Neural cell (in vitro differentiated cells): ENCODE measurements around the gene YIPF4.
"Not testable (repeated sequence)": the region's sequence is repeated elsewhere in the genome, so short reads cannot be mapped to it uniquely, and the experiment has no call there.

ENCODE experiments used
- EZH2 ChIP-seq: fragments of 200-600, 300-800 bp; shearing (Covaris generic), sonication (generic); IDR thresholded peaks from 2 replicates; pipeline ENCODE4 v1.6.1; 2014; ENCODE audit warnings: antibody characterized with exemption, low read length, borderline replicate concordance, mild to moderate bottlenecking; ENCODE audit not compliant: insufficient read depth, poor library complexity, severe bottlenecking
- SMC3 ChIP-seq: fragments of 450-650 bp; conservative IDR thresholded peaks from 2 replicates; pipeline ENCODE4 v1.6.1; 2014; ENCODE audit warnings: antibody characterized with exemption, mild to moderate bottlenecking, moderate library complexity; ENCODE audit not compliant: poor library complexity
- TF ChIP-seq, protein P1 (sequence below): fragments of 450-650 bp; IDR thresholded peaks from 2 replicates; pipeline ENCODE4 v1.5.1; 2014; ENCODE audit warnings: antibody characterized with exemption, mild to moderate bottlenecking, moderate library complexity; ENCODE audit not compliant: poor library complexity, severe bottlenecking

DNA sequence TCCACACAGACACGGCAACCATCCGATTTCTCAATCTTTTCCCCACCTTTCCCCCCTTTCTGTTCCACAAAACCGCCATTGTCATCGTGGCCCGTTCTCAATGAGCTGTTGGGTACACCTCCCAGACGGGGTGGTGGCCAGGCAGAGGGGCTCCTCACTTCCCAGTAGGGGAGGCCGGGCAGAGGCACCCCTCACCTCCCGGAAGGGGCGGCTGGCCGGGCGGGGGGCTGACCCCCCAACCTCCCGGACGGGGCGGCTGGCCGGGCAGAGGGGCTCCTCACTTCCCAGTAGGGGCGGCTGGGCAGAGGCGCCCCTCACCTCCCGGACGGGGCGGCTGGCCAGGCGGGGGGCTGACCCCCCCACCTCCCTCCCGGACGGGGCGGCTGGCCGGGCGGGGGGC is 15.8 kb downstream of the YIPF4 start:
- TF ChIP-seq, protein P1, sequence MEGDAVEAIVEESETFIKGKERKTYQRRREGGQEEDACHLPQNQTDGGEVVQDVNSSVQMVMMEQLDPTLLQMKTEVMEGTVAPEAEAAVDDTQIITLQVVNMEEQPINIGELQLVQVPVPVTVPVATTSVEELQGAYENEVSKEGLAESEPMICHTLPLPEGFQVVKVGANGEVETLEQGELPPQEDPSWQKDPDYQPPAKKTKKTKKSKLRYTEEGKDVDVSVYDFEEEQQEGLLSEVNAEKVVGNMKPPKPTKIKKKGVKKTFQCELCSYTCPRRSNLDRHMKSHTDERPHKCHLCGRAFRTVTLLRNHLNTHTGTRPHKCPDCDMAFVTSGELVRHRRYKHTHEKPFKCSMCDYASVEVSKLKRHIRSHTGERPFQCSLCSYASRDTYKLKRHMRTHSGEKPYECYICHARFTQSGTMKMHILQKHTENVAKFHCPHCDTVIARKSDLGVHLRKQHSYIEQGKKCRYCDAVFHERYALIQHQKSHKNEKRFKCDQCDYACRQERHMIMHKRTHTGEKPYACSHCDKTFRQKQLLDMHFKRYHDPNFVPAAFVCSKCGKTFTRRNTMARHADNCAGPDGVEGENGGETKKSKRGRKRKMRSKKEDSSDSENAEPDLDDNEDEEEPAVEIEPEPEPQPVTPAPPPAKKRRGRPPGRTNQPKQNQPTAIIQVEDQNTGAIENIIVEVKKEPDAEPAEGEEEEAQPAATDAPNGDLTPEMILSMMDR: not testable (repeated sequence)
- not testable (repeated sequence) for TF ChIP-seq EZH2, SMC3
